ENCODE data around the gene NPAT.

The NPAT gene

DNA sequence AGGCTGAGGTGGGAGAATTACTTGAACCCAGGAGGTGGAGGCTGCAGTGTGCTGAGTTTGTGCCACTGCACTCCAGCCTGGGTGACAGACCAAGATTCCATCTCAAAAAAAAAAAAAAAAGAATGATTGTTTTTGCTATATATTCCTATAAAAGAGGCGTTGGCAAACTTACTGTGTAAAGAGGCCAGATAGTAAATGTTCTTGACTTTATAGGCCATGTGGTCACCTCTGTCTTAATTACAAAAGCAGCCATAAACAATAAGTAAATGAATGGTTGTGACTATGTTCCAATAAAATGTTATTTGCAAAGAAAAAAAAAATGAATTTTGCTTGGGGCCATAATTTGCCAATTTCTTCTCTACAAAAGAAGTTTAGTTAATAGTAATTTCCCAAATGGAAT, 12.8 kb upstream of the NPAT start:
- Histone ChIP-seq H3K27me3 (no peaks in the 10 kb centered on the region), H3K36me3 (peaks cover 34% of the 10 kb centered on the region), H3K4me3 (ENCODE audit: low read depth in 1 of 2, low read length in 1 of 2) (no peak overlapping the region), H3K4me1 (ENCODE audit: control insufficient read depth in 1 of 2, insufficient read depth in 1 of 2, low read depth in 1 of 2, low read length in 1 of 2) (peaks cover 23 to 48% of the 10 kb centered on the region in 2 experiments), H3K9me3 (no peaks in the 10 kb centered on the region), H3K27ac (peak overlapping the region; percentile 89)
- TF ChIP-seq, protein P1, sequence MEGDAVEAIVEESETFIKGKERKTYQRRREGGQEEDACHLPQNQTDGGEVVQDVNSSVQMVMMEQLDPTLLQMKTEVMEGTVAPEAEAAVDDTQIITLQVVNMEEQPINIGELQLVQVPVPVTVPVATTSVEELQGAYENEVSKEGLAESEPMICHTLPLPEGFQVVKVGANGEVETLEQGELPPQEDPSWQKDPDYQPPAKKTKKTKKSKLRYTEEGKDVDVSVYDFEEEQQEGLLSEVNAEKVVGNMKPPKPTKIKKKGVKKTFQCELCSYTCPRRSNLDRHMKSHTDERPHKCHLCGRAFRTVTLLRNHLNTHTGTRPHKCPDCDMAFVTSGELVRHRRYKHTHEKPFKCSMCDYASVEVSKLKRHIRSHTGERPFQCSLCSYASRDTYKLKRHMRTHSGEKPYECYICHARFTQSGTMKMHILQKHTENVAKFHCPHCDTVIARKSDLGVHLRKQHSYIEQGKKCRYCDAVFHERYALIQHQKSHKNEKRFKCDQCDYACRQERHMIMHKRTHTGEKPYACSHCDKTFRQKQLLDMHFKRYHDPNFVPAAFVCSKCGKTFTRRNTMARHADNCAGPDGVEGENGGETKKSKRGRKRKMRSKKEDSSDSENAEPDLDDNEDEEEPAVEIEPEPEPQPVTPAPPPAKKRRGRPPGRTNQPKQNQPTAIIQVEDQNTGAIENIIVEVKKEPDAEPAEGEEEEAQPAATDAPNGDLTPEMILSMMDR (IDR thresholded peaks at IDR 0.05): no peak

DNA sequence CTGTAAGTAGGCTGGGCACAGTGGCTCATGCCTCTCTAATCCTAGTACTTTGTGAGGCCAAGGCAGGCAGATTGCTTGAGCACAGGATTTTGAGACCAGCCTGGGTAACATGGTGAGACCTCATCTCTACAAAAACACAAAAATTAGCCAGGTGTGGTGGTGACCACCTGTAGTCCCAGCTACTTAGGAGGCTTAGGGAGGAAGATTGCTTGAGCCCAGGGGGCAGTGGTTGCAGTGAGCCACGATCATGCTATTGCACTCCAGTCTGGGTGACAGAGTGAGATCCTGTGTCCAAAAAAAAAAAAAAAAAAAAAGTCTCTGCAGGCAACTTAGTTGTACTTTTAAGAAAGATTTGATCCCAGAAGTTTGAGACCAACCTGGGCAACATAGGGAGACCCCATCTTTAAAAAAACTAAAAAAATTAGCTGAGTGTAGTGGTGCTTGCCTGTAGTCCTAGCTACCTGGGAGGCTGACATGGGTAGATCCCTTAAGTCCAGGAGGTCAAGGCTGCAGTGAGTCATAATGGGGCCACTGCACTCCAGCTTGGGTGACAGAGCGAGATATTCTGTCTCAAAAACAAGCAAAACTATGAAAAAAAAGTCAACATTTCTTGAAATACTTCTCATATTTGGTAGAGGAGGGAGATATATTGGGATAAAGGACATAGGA, 11.0 kb upstream of the NPAT start:
- Histone ChIP-seq H3K9me3 (no peaks in the 10 kb centered on the region), H3K36me3 (peaks cover 45% of the 10 kb centered on the region), H3K4me3 (ENCODE audit: low read depth in 1 of 2, low read length in 1 of 2) (no peak overlapping the region), H3K27ac (no peak overlapping the region), H3K27me3 (no peaks in the 10 kb centered on the region), H3K4me1 (ENCODE audit: control insufficient read depth in 1 of 2, insufficient read depth in 1 of 2, low read depth in 1 of 2, low read length in 1 of 2) (peaks cover 23 to 37% of the 10 kb centered on the region in 2 experiments)
- TF ChIP-seq, protein P1 (IDR thresholded peaks at IDR 0.05): no peak

DNA sequence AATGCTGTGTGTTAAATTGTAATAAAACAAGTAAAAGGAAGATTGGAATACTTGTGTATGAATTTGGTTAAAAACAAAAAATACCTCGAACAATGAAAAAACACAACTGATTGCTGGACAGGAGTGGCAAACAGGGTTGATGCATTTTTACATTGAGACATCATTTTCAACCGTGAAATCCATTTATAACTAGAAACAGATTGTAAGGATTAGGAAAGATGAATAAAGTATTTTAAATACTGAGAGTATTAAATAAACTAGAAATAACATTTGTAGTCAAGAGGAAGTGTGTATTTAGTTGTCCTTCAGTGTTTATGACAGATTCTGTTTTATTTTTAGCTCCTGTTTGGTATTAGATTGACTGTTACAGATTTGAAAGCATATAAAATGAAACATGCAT, 5.8 kb upstream of the NPAT start:
- TF ChIP-seq, protein P1 (IDR thresholded peaks at IDR 0.05): no peak
- no peaks in the 10 kb centered on the region for H3K9me3 ChIP-seq
- peaks cover 30 to 36% of the 10 kb centered on the region in 2 experiments for H3K4me1 ChIP-seq (ENCODE audit: control insufficient read depth in 1 of 2, insufficient read depth in 1 of 2, low read depth in 1 of 2, low read length in 1 of 2)
- H3K27ac ChIP-seq: no peak overlapping the region
- H3K4me3 ChIP-seq (ENCODE audit: low read depth in 1 of 2, low read length in 1 of 2): no peak overlapping the region
- H3K27me3 ChIP-seq: no peaks in the 10 kb centered on the region
- peaks cover 59% of the 10 kb centered on the region for H3K36me3 ChIP-seq

DNA sequence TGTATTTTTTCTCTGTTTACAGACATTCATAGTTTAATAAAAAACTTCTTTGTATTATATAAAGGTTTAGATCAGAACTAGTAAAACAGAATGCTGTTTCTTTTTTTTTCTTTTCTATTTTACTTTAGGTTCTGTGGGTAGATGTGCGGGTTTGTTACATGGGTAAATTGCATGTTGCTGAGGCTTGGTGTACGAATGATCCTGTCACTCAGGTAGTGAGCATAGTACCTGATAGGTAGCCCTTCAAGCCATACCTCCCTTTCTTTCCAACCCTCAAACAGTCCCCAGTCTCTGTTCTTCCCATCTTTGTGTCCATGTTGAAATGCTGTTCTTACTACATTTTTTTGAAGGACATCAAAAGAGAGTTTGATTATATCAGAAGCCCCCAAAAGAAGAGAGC, 3.6 kb upstream of the NPAT start:
- TF ChIP-seq, protein P1 (IDR thresholded peaks at IDR 0.05): no peak
- H3K27ac ChIP-seq: peak overlapping the region; percentile 96
- H3K4me1 ChIP-seq (ENCODE audit: control insufficient read depth in 1 of 2, insufficient read depth in 1 of 2, low read depth in 1 of 2, low read length in 1 of 2): peaks cover 44 to 45% of the 10 kb centered on the region in 2 experiments

DNA sequence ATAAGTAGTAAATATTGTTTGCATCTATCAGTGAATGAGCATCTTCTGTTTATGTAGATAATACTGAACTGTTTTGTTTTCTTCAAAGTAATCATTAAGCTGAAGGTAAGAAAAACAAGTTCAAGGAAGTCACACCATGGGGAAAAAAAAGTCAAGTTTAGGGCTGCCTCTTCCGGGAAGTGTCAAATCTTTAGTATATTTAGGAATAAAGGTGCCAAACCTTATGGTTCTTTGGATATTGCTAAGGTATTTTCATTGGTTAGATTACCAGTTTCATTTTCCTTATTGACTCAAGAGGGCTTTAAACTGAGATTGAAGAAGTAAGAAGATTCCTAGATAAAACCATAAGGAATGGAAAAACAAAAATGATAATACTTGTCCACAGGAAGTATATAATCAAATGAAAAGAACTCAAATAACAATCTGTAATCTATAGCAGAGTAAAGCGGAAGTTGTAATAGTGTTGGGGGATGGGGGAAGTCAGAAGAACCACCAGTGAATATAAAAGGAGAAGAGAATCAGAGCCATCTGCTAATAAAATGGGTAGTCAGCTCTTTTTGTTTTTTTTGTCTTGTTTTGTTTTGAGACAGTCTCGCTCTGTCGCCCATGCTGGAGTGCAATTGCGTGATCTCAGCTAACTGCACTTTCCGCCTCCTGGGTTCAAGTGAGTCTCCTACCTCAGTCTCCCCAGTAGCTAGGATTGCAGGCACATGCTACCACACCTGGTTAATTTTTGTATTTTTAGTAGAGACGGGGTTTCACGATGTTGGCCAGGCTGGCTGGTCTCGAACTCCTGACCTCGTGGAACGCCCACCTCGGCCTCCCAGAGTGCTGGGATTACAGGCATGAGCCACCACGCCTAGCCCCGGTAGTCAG, 2.7 kb upstream of the NPAT start:
- Histone ChIP-seq H3K36me3 (peaks cover 33% of the 10 kb centered on the region), H3K4me1 (ENCODE audit: control insufficient read depth in 1 of 2, insufficient read depth in 1 of 2, low read depth in 1 of 2, low read length in 1 of 2) (peaks cover 51% of the 10 kb centered on the region in 2 experiments), H3K27me3 (no peaks in the 10 kb centered on the region), H3K9me3 (no peaks in the 10 kb centered on the region), H3K4me3 (ENCODE audit: low read depth in 1 of 2, low read length in 1 of 2) (peak overlapping the region in 1 of 2 experiments; percentile 85), H3K27ac (peak overlapping the region; percentile 96)
- TF ChIP-seq, protein P1 (IDR thresholded peaks at IDR 0.05): no peak

More for the DNA sequence above, 3.6 kb upstream of the NPAT start:
- Histone ChIP-seq H3K4me3 (ENCODE audit: low read depth in 1 of 2, low read length in 1 of 2) (no peak overlapping the region), H3K36me3 (peaks cover 42% of the 10 kb centered on the region), H3K9me3 (no peaks in the 10 kb centered on the region), H3K27me3 (no peaks in the 10 kb centered on the region)
